HTERT RPE-1 (cell line): ENCODE data around the gene CDH8.
"Not testable (repeated sequence)": the region's sequence is repeated elsewhere in the genome, so short reads cannot be mapped to it uniquely, and the experiment has no call there.

Experiments
- in situ Hi-C: fragments of 300-500 bp; cut with MboI; formaldehyde crosslinking; loops from 4 replicates; pipeline ENCODE4 v1.14.3; 2020; ENCODE audit warnings: low sequenced_read_pairs

CDH8 gene

GRCh38 chr16:61937646-61938045 is 98.6 kb downstream of the CDH8 start:
- in situ Hi-C loops, result no loop called here

- in situ Hi-C loops, result no loop called here
These were observed 99.7 kb downstream of the CDH8 start for GRCh38 chr16:61936522-61936921.

GRCh38 chr16:61934601-61935000 is 101.6 kb downstream of the CDH8 start:
- in situ Hi-C loops, result no loop called here

- in situ Hi-C loops, result no loop called here
These were observed 106.5 kb downstream of the CDH8 start for GRCh38 chr16:61929776-61930175.

GRCh38 chr16:61926766-61927165 is 109.5 kb downstream of the CDH8 start:
- in situ Hi-C loops, result no loop called here

GRCh38 chr16:61923629-61924028 is 112.6 kb downstream of the CDH8 start:
- in situ Hi-C loops, result no loop called here

GRCh38 chr16:61921373-61921772 is 114.9 kb downstream of the CDH8 start:
- in situ Hi-C loops, result no loop called here

GRCh38 chr16:61917865-61918826 is 118.1 kb downstream of the CDH8 start:
- in situ Hi-C loops, result not testable (repeated sequence)

GRCh38 chr16:61915569-61915968 is 120.7 kb downstream of the CDH8 start:
- in situ Hi-C loops, result no loop called here

- in situ Hi-C loops, result no loop called here
These were observed 127.2 kb downstream of the CDH8 start for GRCh38 chr16:61909074-61909473.

- in situ Hi-C loops, result no loop called here
These were observed 127.8 kb downstream of the CDH8 start for GRCh38 chr16:61908426-61908825.

- in situ Hi-C loops, result no loop called here
These were observed 134.5 kb downstream of the CDH8 start for GRCh38 chr16:61901689-61902088.

GRCh38 chr16:61900482-61900881 is 135.8 kb downstream of the CDH8 start:
- in situ Hi-C loops, result no loop called here

- in situ Hi-C loops, result no loop called here
These were observed 138.6 kb downstream of the CDH8 start for GRCh38 chr16:61897657-61898056.

- in situ Hi-C loops, result no loop called here
These were observed 143.7 kb downstream of the CDH8 start for GRCh38 chr16:61892531-61892930.

- in situ Hi-C loops, result no loop called here
These were observed 144.8 kb downstream of the CDH8 start for GRCh38 chr16:61891460-61891859.

- in situ Hi-C loops, result no loop called here
These were observed 145.9 kb downstream of the CDH8 start for GRCh38 chr16:61890386-61890785.

GRCh38 chr16:61887903-61888302 is 148.3 kb downstream of the CDH8 start:
- in situ Hi-C loops, result no loop called here

- in situ Hi-C loops, result no loop called here
These were observed 150.9 kb downstream of the CDH8 start for GRCh38 chr16:61885343-61885742.

GRCh38 chr16:61879306-61879705 is 156.9 kb downstream of the CDH8 start:
- in situ Hi-C loops, result no loop called here

GRCh38 chr16:61877436-61877835 is 158.8 kb downstream of the CDH8 start:
- in situ Hi-C loops, result no loop called here

- in situ Hi-C loops, result no loop called here
These were observed 163.5 kb downstream of the CDH8 start for GRCh38 chr16:61872778-61873119.
